GM18907 (cell line): Measurements from ENCODE around the gene FHIT.
"Not testable (repeated sequence)": the region's sequence is repeated elsewhere in the genome, so short reads cannot be mapped to it uniquely, and the experiment has no call there.

ENCODE experiments used
- ATAC-seq: cut with Tn5 transposase; IDR thresholded peaks from one replicate; pipeline ENCODE4 v1.9.1; 2021; ENCODE audit warnings: mild to moderate bottlenecking, moderate library complexity; ENCODE audit not compliant: unreplicated experiment

FHIT gene

DNA sequence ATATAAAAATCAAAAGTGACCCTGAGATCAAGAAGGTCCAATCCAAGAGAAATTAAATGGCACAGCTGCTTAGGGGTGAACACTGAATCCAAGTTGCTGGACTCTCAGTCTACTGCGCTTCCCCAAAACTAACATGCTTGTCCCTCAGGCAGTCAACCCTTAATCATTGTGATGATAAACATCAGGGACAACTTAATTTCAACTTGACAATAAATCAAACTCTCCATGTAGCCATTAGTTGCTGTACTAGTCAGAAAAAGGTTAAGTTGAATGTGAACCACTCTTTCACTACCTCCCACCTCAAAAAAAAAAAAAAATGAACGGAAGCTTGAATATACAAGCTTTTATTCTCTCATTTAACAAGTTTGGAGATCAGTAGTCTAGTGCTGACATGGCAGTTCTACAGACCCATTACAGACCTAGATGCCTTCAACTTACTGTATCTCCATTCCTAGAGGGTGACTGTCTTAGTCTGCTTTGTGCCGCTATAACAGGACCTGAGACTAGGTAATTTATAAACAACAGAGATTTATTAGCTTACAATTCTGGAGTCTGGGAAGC, 185.7 kb downstream of the FHIT start:
- no peak for ATAC-seq

GRCh38 chr3:61061092-61061723, 190.0 kb downstream of the FHIT start:
- no peak for ATAC-seq

DNA sequence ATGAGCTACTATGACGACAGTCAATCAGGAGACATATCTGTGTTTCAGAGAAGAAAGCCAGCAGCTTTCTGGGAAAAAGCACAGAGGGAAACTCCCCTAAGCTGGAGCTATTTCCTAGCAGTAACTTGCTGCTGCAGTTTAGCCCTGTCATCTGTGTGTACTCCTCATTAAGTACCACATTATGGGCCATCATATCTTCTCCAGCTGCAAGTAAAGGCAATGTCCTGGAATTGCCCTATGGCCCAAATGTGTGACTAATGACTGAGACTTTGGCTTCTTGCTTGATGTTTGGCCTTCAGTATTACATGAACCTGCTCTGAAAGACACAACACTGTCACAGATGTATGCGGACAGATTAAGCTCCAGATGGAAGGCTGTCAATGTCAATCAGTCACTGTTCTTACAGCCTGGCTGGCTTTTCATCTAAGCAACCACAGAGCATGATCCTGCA, 190.8 kb downstream of the FHIT start:
- no peak for ATAC-seq

DNA sequence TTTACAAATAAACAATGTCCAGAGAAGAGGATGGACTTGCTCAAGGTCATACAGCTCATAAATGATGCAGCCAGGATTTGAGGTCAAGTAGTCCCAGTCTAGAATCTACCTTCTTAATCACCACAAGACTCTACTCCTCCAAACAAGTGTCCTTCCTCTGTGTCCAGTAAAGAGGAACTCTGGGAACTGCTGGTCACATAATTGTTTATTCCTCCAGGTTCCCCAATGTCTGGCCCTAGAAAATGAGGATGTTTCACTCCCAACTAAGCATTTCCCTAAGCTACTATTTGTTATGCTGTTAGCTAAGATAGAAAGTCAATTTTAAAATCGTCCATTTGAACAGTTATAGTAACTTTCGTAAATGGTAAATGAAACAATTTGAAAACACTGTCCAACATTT, 192.4 kb downstream of the FHIT start:
- ATAC-seq = no peak

DNA sequence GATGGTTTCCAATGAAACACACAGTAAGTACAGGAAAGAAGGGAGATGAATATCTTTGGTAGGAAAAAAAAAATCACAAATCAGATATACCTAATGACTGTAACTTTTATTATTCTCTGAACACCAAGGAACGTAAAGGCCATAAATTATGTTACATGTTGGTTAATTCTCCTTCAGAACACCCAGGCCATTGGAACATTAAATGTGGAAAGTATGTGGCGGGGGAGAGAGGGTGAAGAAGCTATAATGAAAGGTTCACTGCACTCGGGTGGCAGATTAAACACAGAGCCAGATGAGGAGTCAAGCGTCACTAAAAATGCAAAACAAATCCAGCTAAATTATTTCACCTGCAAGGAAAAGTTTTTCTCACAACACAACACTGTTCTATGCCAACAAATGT, 193.8 kb downstream of the FHIT start:
- ATAC-seq = no peak

- ATAC-seq = no peak
Observed at GRCh38 chr3:61055447-61055846, 195.8 kb downstream of the FHIT start.

GRCh38 chr3:61053781-61054496, 197.3 kb downstream of the FHIT start:
- ATAC-seq = no peak

DNA sequence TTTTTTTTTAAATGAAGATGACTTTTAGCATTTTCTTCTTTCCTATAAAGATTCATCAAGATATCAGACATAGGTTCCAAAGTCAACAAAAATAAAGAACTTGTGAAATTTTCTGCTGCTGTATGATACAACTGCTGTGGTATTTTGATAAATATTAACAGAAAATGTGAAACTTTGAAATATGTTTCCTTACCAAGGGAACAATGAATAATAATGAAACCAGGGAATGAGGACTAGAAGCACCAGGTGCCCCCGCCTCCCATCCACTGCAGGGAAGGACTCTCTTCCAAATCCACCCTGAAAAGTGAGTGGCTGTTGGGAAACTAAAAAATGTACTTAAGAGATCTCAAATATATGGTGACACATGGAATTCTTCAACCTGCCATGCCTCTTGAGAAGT, 198.4 kb downstream of the FHIT start:
- ATAC-seq = no peak

- ATAC-seq = no peak
Observed at GRCh38 chr3:61051666-61052065, 199.6 kb downstream of the FHIT start.

- ATAC-seq = not testable (repeated sequence)
Observed at GRCh38 chr3:61045169-61045568, 206.1 kb downstream of the FHIT start.

DNA sequence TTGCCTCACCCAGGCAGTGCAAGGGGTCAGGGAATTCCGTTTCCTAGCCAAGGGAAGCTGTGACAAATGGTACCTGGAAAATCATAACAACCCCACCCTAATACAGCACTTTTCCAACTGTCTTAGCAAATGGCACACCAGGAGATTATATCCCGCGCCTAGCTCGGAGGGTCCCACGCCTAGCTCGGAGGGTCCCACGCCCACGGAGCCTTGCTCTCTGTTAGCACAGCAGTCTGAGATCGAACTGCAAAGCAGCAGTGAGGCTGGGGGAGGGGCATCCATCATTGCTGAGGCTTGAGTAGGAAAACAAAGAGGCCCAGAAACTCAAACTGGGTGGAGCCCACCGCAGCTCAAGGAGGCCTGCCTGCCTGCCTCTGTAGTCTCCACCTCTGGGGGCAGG, 208.1 kb downstream of the FHIT start:
- no peak for ATAC-seq

- no peak for ATAC-seq
Observed at GRCh38 chr3:61040618-61041017, 210.6 kb downstream of the FHIT start.

- no peak for ATAC-seq
Observed at GRCh38 chr3:61035573-61035972, 215.7 kb downstream of the FHIT start.

GRCh38 chr3:61032991-61033390, 218.3 kb downstream of the FHIT start:
- ATAC-seq = no peak

DNA sequence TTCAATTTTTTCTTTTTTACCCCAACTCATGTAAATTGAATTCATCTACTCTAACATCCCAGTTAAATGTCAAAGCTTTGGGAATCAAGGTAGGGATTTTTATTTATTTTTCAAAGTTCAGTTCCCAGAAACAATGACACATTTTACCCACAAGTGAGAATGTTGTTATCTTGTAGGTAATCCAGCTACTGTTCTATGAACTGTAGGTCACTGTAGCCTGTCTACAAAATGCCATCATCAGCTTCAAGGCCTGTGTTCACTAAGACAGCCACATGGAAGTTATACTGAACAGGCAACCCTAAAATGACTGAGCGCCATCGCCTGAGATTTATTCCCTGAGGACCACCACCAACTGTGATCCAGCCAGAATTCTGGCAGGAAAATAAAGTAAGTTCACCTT, 219.7 kb downstream of the FHIT start:
- no peak for ATAC-seq

- ATAC-seq = no peak
Observed at GRCh38 chr3:61030469-61031035, 220.7 kb downstream of the FHIT start.

DNA sequence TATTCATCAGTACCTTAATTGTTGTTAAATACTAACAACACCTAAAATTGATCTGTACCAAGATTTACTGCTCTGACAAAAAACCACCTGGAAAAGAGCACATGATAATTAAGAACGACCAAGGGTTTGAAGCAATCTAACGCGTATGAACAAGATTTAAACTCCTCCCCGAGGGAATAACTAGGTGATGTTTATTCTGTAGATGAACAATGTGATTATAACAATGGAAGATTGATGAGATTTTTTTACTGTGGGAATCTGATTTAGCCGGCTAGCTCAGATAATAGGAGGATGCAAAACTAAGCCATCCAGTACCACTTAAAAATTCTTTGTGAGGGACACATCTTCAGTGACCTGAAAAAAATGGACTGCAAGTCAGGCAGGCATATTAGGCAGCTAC, 222.1 kb downstream of the FHIT start:
- ATAC-seq = no peak

GRCh38 chr3:61018807-61019206, 232.4 kb downstream of the FHIT start:
- ATAC-seq = no peak

DNA sequence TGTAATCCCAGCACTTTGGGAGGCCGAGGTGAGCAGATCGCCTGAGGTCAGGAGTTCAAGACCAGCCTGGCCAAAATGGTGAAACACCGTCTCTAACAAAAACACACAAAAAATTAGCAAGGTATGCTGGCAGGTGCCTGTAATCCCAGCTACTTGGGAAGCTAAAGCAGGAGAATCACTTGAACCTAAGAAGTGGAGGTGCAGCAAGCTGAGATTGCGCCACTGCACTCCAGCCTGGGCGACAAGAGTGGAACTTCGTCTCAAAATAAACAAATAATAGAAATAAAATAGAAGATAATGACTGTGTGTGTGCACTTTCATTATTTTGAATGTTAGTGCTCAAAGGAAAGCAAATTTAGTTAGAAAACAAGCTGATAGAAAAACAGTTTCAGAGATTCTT, 234.2 kb downstream of the FHIT start:
- ATAC-seq = not testable (repeated sequence)

GRCh38 chr3:61015859-61016258, 235.4 kb downstream of the FHIT start:
- ATAC-seq = no peak

GRCh38 chr3:61015408-61015807, 235.8 kb downstream of the FHIT start:
- ATAC-seq = no peak

DNA sequence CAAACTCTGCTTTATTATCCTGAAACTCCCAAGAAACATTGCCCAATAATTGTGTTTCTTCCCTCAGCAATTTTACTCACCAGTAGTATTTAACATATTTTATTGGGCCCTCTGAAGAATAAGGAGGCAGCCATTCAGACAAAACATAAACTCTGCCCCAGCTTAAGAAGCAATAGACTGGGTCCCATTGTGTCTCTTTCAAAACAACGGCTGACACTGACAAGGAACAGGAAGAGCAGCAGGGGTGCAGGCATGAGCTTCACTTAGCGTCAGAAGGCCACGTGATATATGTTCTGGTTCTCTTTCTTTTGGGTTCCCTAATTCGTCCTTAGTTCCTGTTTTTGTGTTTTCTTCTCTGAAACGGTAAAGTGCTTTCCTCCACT, 242.3 kb downstream of the FHIT start:
- ATAC-seq = no peak
